GM18951 (cell line): ENCODE measurements around the gene PLK4.

Source experiments
- POLR2A ChIP-seq: IDR thresholded peaks from 4 replicates; pipeline ENCODE4 v1.6.1; 2011; ENCODE audit warnings: mild to moderate bottlenecking; ENCODE audit not compliant: insufficient read length, insufficient read depth; ENCODE audit errors: extremely low read depth
- in situ Hi-C: fragments of 300-500 bp; cut with MboI; formaldehyde crosslinking; loops from one replicate; pipeline ENCODE4 v1.12.0; 2022; ENCODE audit warnings: low sequenced_read_pairs, mixed read lengths, inconsistent platforms; ENCODE audit not compliant: unreplicated experiment

Gene PLK4

DNA sequence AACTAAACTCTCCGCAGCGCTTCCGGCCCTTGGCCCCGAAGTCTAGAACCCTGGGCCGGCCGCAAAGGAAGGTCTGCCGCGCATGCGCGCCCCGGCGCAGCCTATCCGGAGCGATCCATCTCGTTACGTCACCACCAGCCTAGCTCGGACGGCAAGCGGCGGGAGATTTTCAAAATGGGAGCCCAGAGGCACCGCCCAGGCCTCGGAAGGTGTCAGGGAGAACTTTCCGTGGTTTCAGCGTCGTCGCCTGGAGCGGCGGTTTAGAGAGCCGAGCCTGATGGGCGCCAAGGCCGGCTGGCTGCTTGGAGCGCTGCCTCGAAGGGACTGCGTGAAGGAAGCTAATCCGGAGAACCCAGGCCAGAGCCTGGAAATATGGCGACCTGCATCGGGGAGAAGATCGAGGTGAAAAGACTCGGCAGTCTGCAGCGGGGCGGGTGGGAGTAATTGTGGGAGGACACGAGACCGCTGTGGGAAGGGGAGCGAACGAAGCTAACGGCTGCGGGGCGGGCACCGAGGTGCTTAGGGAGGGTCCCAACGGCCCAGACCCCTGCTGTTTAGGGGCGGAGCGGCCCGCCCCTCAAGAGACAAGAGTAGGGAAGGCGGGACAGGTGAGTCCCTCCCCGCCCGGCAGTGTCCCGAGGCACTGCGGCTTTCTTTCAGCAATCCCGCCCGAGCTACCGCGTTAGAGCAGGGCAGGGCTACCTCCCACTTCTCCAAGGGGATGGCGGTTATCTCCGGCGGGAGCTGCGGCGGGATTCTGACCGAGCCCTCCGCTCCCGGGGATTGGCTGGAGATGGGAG lies at the start of gene PLK4:
Gene PLK4, plus strand, starts transcription at position 131 of the 800 bp plus-strand sequence. Its CDS starts 242 bp downstream, at position 373.
- peak; percentile 61 for TF ChIP-seq POLR2A
- in situ Hi-C loops: no loop called here

DNA sequence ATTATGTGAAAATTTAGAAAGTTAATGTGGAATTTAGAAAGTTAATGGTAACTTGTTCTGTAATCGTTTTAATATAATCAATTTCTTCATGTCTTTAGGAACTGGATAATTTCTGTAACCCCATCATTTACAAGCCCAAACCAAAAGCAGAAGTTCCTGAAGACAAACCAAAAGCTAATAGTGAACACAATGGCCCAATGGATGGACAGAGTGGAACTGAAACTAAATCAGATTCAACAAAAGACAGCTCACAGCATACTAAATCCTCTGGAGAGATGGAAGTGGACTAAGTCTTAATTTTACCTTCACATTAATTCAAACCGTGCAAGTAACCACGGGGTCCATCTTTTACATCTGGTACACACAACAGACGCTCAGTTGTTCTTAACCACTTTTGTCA lies 48.1 kb upstream of the PLK4 start:
- in situ Hi-C loops: no loop called here
- TF ChIP-seq POLR2A: no peak

GRCh38 chr4:127843704-127844600 lies 36.7 kb upstream of the PLK4 start:
- TF ChIP-seq POLR2A: no peak
- in situ Hi-C loops: no loop called here

DNA sequence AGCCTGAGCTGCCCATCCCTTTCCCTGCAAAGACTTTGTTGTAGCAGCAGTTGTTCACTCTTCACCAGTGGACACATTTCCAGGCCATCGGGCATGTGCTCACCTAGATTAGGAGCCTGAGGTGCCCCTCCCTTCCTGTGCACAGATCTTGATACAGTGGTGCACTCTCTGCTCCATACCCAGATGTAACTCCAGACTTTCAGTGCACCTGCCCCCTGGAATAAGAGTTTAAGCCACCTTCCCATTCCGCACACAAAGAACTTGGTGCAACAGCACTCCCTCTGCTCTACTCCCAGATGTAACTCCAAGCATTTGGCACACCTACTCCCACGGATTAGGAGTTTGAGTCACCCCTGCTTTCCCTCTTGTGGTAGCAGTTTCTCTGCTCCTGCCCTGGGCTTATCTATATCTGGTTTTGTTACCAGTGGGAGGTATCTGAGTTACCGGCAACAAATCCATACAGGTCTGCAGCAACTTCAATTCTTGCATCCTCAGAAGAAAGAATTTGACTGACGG lies 36.0 kb upstream of the PLK4 start:
- TF ChIP-seq POLR2A: no peak
- in situ Hi-C loops: no loop called here

DNA sequence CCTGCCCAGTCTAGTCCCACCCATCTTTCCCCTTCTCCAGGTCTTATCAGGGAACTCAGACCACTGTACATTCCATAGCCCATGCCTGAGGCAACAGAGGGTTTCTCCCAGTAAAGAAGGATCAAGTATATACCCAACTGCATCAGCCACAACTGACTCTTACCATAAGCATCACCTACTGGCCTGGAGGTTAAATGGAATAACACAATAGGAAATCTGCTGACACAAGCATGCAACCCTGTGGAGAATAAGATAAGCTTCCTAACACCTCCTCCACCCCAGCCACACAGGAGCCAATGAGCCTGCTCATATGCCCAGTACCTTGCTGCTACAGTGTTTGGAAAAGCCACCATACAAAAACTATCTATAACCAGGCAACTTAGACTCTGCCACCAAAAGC lies 34.6 kb upstream of the PLK4 start:
- in situ Hi-C loops: no loop called here

GRCh38 chr4:127846765-127847164 lies 33.9 kb upstream of the PLK4 start:
- no peak for TF ChIP-seq POLR2A

More for the DNA sequence above, 34.6 kb upstream of the PLK4 start:
- TF ChIP-seq POLR2A: no peak

GRCh38 chr4:127849505-127850234 lies 31.0 kb upstream of the PLK4 start:
- TF ChIP-seq POLR2A: no peak
- in situ Hi-C loops: no loop called here

More at GRCh38 chr4:127846765-127847164, 33.9 kb upstream of the PLK4 start:
- in situ Hi-C loops: no loop called here

DNA sequence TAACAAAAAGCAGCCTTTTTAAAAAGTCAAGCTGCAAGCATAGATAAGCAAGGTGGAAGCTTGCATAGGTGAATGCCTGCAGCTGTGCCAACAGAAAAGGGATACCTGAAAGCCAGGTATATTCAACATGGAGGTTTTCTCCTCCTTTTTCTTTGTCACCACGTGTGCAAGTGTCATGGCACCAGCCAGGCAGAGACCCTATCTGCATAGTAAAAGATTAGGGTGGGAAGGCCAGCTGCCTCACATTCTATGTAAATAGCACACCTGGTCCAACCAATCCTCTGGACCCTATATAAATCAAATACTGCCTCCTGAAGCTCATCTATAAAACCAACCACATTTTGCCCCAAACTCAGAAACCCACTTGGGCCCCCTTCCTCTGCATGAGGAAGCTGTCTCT lies 28.0 kb upstream of the PLK4 start:
- in situ Hi-C loops: no loop called here
- no peak for TF ChIP-seq POLR2A

- in situ Hi-C loops: no loop called here
- TF ChIP-seq POLR2A: no peak
These were observed 24.4 kb upstream of the PLK4 start for GRCh38 chr4:127856196-127856812.

DNA sequence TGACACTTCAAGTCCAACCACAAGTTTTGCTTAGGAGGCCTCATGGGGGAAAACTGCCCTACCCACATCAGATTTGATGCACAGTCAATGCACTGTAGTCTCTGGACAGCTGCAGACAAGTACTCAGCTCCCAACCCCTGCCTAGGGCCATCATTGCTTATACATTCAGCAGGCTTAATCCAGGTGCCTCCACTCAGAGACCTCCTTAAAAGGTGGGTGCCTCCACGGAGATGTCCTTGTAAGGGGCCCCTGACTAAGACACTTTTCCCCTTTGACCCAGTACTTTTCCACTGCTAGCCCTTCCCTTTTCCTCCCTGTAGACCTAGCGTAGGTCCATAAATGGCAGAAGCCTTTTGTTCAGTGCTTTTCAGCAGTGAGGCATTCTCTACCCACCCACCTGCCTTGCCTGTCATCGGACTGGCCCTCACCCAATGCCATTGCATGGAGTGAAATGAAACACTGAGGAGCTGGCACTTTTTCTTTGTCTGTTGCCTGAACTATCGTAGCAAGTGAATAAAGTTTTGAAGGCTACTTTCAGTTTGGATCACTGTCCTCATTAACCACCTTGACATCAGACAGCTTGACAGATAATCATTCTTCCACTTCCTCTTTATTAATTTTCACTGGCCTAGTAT lies 23.8 kb upstream of the PLK4 start:
- in situ Hi-C loops: no loop called here

GRCh38 chr4:127857641-127858040 lies 23.1 kb upstream of the PLK4 start:
- TF ChIP-seq POLR2A: no peak
- in situ Hi-C loops: no loop called here

More for the DNA sequence above, 23.8 kb upstream of the PLK4 start:
- peak; percentile 13 for TF ChIP-seq POLR2A

DNA sequence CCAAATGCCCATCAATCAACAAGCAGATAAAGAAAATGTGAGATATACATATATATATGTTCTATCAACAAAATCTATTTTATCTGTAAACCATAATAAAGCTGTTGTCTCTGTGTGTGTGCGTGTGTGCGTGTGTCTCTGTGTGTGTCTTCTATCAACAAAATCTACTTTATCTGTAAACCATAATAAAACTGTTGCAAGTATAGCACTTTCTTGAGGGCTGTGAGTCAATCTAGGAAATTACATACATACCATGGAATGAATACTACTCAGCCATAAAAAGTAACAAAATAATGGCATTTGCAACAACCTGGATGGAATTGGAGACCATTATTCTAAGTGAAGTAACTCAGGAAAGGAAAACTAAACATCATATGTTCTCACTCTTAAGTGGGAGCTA lies 12.5 kb upstream of the PLK4 start:
- TF ChIP-seq POLR2A: no peak
- in situ Hi-C loops: no loop called here
